Tibial artery (tissue), 4 donors: ENCODE data around the gene AFG1L.

ENCODE experiments used
- DNase-seq, 2 donors: peaks; one replicate each; pipeline ENCODE4 v3.0.0-alpha.2; 2019
- H3K27ac ChIP-seq, 2 donors: fragments of 200-600 bp; sonication (generic) in 1 of 2; 1 replicate in 1 of 2; 2 replicates in 1 of 2; pipeline ENCODE4 v1.5.1; 2018 to 2019; ENCODE audit warnings: mild to moderate bottlenecking in 1 of 2
- H3K27me3 ChIP-seq, 2 donors: fragments of 200-600 bp; sonication (generic) in 1 of 2; one replicate each; pipeline versions ENCODE4 v1.5.1 to v1.6.0; 2016 to 2019
- H3K36me3 ChIP-seq, 3 donors: fragments of 200-600 bp; sonication (generic) in 2 of 3; one replicate each; pipeline ENCODE4 v1.5.1; 2016 to 2019; ENCODE audit warnings: mild to moderate bottlenecking in 2 of 3
- H3K4me1 ChIP-seq, 4 donors: fragments of 200-600 bp; sonication (generic) in 2 of 4; 1 replicate in 3 of 4; 2 replicates in 1 of 4; pipeline ENCODE4 v1.5.1; 2016 to 2019
- H3K4me3 ChIP-seq, 2 donors: fragments of 200-600 bp; sonication (generic) in 1 of 2; 1 replicate in 1 of 2; 2 replicates in 1 of 2; pipeline ENCODE4 v1.5.1; 2018 to 2019; ENCODE audit warnings: mild to moderate bottlenecking in 2 of 2
- H3K9me3 ChIP-seq, 3 donors: fragments of 200-600 bp; sonication (generic) in 1 of 3; one replicate each; pipeline ENCODE4 v1.5.1; 2016 to 2019
- CTCF ChIP-seq, 2 experiments: fragments of 200-600 bp in 1 of 2; fragments of 450-650 bp in 1 of 2; IDR thresholded peaks; one replicate each; pipeline ENCODE4 v1.5.1; 2017 to 2019; ENCODE audit warnings: antibody characterized with exemption in 2 of 2, mild to moderate bottlenecking in 1 of 2, moderate library complexity in 1 of 2
- intact Hi-C: fragments of 100-400 bp; cut with DNase I; formaldehyde crosslinking; loops from one replicate; pipeline ENCODE4 v1.15.0; 2023; ENCODE audit warnings: low total_unique reads

AFG1L gene

GRCh38 chr6:108464418-108465097 is 169.7 kb downstream of the AFG1L start:
- no peak for DNase-seq

GRCh38 chr6:108465098-108465495 is 170.2 kb downstream of the AFG1L start:
- Histone ChIP-seq H3K27ac (no peak overlapping the region), H3K36me3 (no peaks in the 10 kb centered on the region), H3K27me3 (no peaks in the 10 kb centered on the region), H3K4me3 (no peak overlapping the region), H3K4me1 (peaks cover 0 to 6% (median 0%) of the 10 kb centered on the region in 4 donors), H3K9me3 (no peaks in the 10 kb centered on the region)
- no peak for DNase-seq
- intact Hi-C loops: no loop called here
- TF ChIP-seq CTCF (IDR thresholded peaks at IDR 0.05): no peak

More at GRCh38 chr6:108464418-108465097, 169.7 kb downstream of the AFG1L start:
- intact Hi-C loops: no loop called here
- no peaks in the 10 kb centered on the region for H3K9me3 ChIP-seq
- no peak overlapping the region for H3K27ac ChIP-seq
- H3K4me3 ChIP-seq: no peak overlapping the region
- no peak for TF ChIP-seq CTCF (IDR thresholded peaks at IDR 0.05)
- peaks cover 0 to 6% (median 0%) of the 10 kb centered on the region in 4 donors for H3K4me1 ChIP-seq
- no peaks in the 10 kb centered on the region for H3K36me3 ChIP-seq
- no peaks in the 10 kb centered on the region for H3K27me3 ChIP-seq

- H3K27ac ChIP-seq: no peak overlapping the region
- H3K4me3 ChIP-seq: no peak overlapping the region
- intact Hi-C loops: no loop called here
- H3K27me3 ChIP-seq: no peaks in the 10 kb centered on the region
- H3K36me3 ChIP-seq: no peaks in the 10 kb centered on the region
- H3K9me3 ChIP-seq: no peaks in the 10 kb centered on the region
- no peak for DNase-seq
- H3K4me1 ChIP-seq: peaks cover 0 to 6% (median 0%) of the 10 kb centered on the region in 4 donors
- TF ChIP-seq CTCF (IDR thresholded peaks at IDR 0.05): no peak
These were observed 173.5 kb downstream of the AFG1L start for GRCh38 chr6:108468346-108468745.

- H3K36me3 ChIP-seq: no peaks in the 10 kb centered on the region
- no peaks in the 10 kb centered on the region for H3K27me3 ChIP-seq
- no peak overlapping the region for H3K27ac ChIP-seq
- no peak for DNase-seq
- H3K4me3 ChIP-seq: no peak overlapping the region
- H3K9me3 ChIP-seq: no peaks in the 10 kb centered on the region
- TF ChIP-seq CTCF (IDR thresholded peaks at IDR 0.05): no peak
- H3K4me1 ChIP-seq: no peaks in the 10 kb centered on the region
- intact Hi-C loops: no loop called here
These were observed 174.5 kb downstream of the AFG1L start for GRCh38 chr6:108469316-108469715.

GRCh38 chr6:108473197-108473596 is 178.3 kb downstream of the AFG1L start:
- no peaks in the 10 kb centered on the region for H3K27me3 ChIP-seq
- DNase-seq: no peak
- TF ChIP-seq CTCF (IDR thresholded peaks at IDR 0.05): no peak
- no peaks in the 10 kb centered on the region for H3K36me3 ChIP-seq
- no peak overlapping the region for H3K4me3 ChIP-seq
- intact Hi-C loops: no loop called here
- no peak overlapping the region for H3K27ac ChIP-seq
- H3K4me1 ChIP-seq: no peaks in the 10 kb centered on the region
- H3K9me3 ChIP-seq: no peaks in the 10 kb centered on the region
